Endothelial cell of umbilical vein (primary cell): ENCODE measurements around the gene PTPRD. TPM values are rescaled to one million over a fixed set of nuclear protein-coding genes. Genes with fewer than 3 reads are reported as not detected.

ENCODE experiments used
- BruUV-seq: library from RNA; stranded (reverse); fragments of 400-500 nt; replicated peaks from 2 replicates; lab custom pipeline; 2021; lab: Mats Ljungman, UMichigan
- CTCF ChIA-PET: fragments of 300-600, 350-600 bp; sonication (Branson Sonifier 250); formaldehyde crosslinking; loops from one replicate; lab custom pipeline; 2021; ENCODE audit warnings: antibody characterized with exemption, inconsistent platforms; lab: Charles Lee
- POLR2A ChIA-PET: fragments of 300-600, 350-600 bp; sonication (Branson Sonifier 250); formaldehyde crosslinking; loops from one replicate; lab custom pipeline; 2021; ENCODE audit warnings: antibody characterized with exemption, inconsistent platforms; lab: Charles Lee
- DNase-seq: peaks from one replicate; pipeline ENCODE4 v3.0.0-alpha.2; 2011; ENCODE audit warnings: low read depth, low spot score
- FAIRE-seq: peaks from 2 replicates; lab custom pipeline; 2011; peaks lifted over from hg19 to GRCh38; lab: Jason Lieb, UNC
- H2AFZ ChIP-seq: 2 replicates; pipeline ENCODE4 v1.6.0; 2012; ENCODE audit warnings: low read depth, low read length, control low read depth, inconsistent platforms
- H3K27ac ChIP-seq: 2 replicates; pipeline ENCODE4 v1.5.1; 2011; ENCODE audit warnings: low read depth, mild to moderate bottlenecking, control low read depth, low read length, moderate library complexity; ENCODE audit not compliant: insufficient read depth
- H3K27me3 ChIP-seq, 2 experiments: 2 replicates each; pipeline versions ENCODE4 v1.6.0 to v1.6.1; 2011; ENCODE audit warnings: low read length in 2 of 2, mixed read lengths in 1 of 2; ENCODE audit not compliant: control insufficient read depth in 2 of 2, insufficient read depth in 2 of 2
- H3K36me3 ChIP-seq, 2 experiments: 2 replicates in 1 of 2; 3 replicates in 1 of 2; pipeline ENCODE4 v1.5.1; 2011; ENCODE audit warnings: low read length in 2 of 2, mild to moderate bottlenecking in 1 of 2, moderate library complexity in 1 of 2; ENCODE audit not compliant: control insufficient read depth in 2 of 2, insufficient read depth in 2 of 2; ENCODE audit errors: extremely low read depth in 1 of 2
- H3K4me1 ChIP-seq: 3 replicates; pipeline ENCODE4 v1.5.1; 2011; ENCODE audit warnings: mild to moderate bottlenecking, low read length; ENCODE audit not compliant: control insufficient read depth, insufficient read depth; ENCODE audit errors: extremely low read depth
- H3K4me2 ChIP-seq: 2 replicates; pipeline ENCODE4 v1.6.1; 2011; ENCODE audit warnings: low read length, control low read depth, mixed read lengths; ENCODE audit not compliant: insufficient read depth
- H3K4me3 ChIP-seq, 3 experiments: fragments of 200-600 bp in 1 of 3; sonication (generic), shearing (Covaris generic) in 1 of 3; replicated peaks in 1 of 3; 2 replicates each; pipeline ENCODE4 v1.5.1; 2011 to 2016; ENCODE audit warnings: control low read depth in 3 of 3, low read length in 3 of 3, mild to moderate bottlenecking in 2 of 3, inconsistent platforms in 1 of 3, low read depth in 1 of 3, moderate library complexity in 1 of 3; ENCODE audit not compliant: insufficient read depth in 1 of 3
- H3K79me2 ChIP-seq: 2 replicates; pipeline ENCODE4 v1.6.0; 2012; ENCODE audit warnings: low read length, inconsistent platforms; ENCODE audit not compliant: control insufficient read depth, insufficient read depth
- H3K9ac ChIP-seq: replicated peaks from 2 replicates; pipeline ENCODE3; 2011; ENCODE audit warnings: low read length, control low read depth; ENCODE audit not compliant: insufficient read depth; ENCODE audit errors: extremely low read depth
- H3K9me1 ChIP-seq: replicated peaks from 3 replicates; pipeline ENCODE4 v1.6.0; 2011; ENCODE audit warnings: mild to moderate bottlenecking, low read length; ENCODE audit not compliant: control insufficient read depth, insufficient read depth; ENCODE audit errors: extremely low read depth
- H3K9me3 ChIP-seq: replicated peaks from 2 replicates; pipeline ENCODE4 v1.5.1; 2012; ENCODE audit warnings: low read length, inconsistent platforms; ENCODE audit not compliant: control insufficient read depth, insufficient read depth
- H4K20me1 ChIP-seq: replicated peaks from 2 replicates; pipeline ENCODE3; 2011; ENCODE audit warnings: mild to moderate bottlenecking, low read length; ENCODE audit not compliant: control insufficient read depth, insufficient read depth; ENCODE audit errors: extremely low read depth
- CTCF ChIP-seq, 2 donors: IDR thresholded peaks; 1 replicate in 1 of 2; 2 replicates in 1 of 2; pipeline ENCODE4 v1.5.1; 2011; ENCODE audit warnings: low read length in 2 of 2, mild to moderate bottlenecking in 2 of 2, moderate library complexity in 2 of 2, control low read depth in 1 of 2, inconsistent platforms in 1 of 2, low read depth in 1 of 2; ENCODE audit not compliant: insufficient read depth in 1 of 2; ENCODE audit errors: extremely low read depth in 1 of 2
- EZH2 ChIP-seq: IDR thresholded peaks from 2 replicates; pipeline ENCODE4 v1.6.1; 2012; ENCODE audit warnings: borderline replicate concordance, low read depth, mild to moderate bottlenecking, moderate library complexity, low read length, inconsistent platforms; ENCODE audit not compliant: severe bottlenecking
- FOS ChIP-seq: IDR thresholded peaks from 2 replicates; pipeline ENCODE4 v1.6.1; 2011; ENCODE audit warnings: mild to moderate bottlenecking, low read length, moderate library complexity, borderline replicate concordance; ENCODE audit not compliant: insufficient read depth
- GATA2 ChIP-seq: IDR thresholded peaks from 2 replicates; pipeline ENCODE4 v1.7.0; 2011; ENCODE audit warnings: low read depth, mild to moderate bottlenecking, moderate library complexity, mixed read lengths, low read length; ENCODE audit not compliant: insufficient read length, insufficient read depth
- JUN ChIP-seq: IDR thresholded peaks from 2 replicates; pipeline ENCODE4 v1.6.1; 2011; ENCODE audit warnings: borderline replicate concordance, low read depth; ENCODE audit not compliant: insufficient read length, insufficient read depth
- MYC ChIP-seq: IDR thresholded peaks from one replicate; pipeline ENCODE4 v1.6.1; 2011; ENCODE audit warnings: mild to moderate bottlenecking, low read depth, low read length
- POLR2A ChIP-seq: IDR thresholded peaks from 2 replicates; pipeline ENCODE4 v1.6.1; 2012; ENCODE audit warnings: low read depth, mild to moderate bottlenecking, control low read depth, low read length
- POLR2AphosphoS5 ChIP-seq: IDR thresholded peaks from 2 replicates; pipeline ENCODE4 v1.6.1; 2012; ENCODE audit warnings: low read depth, mild to moderate bottlenecking, control low read depth, low read length, moderate library complexity; ENCODE audit not compliant: insufficient read depth
- dilution Hi-C: fragments of 300-500 bp; cut with MboI; formaldehyde crosslinking; loops from one replicate; pipeline ENCODE4 v1.15.0; 2019; ENCODE audit warnings: low sequenced_read_pairs; ENCODE audit not compliant: extremely low pct_ligation_motif_present
- intact Hi-C: fragments of 100-400 bp; cut with micrococcal nuclease; formaldehyde crosslinking; loops from one replicate; pipeline ENCODE4 v1.10.0; 2022
- polyA plus RNA-seq, 4 experiments: library from polyadenylated mRNA; depleted of rRNA in 3 of 4; stranded (reverse) in 3 of 4; unstranded in 1 of 4; fragments of >200 nt; gene quantifications; 2 replicates each; pipeline versions ENCODE4 v1.2.1 to v1.2.3, GENCODE V29; 2011 to 2012; ENCODE audit warnings: missing spikeins in 1 of 4
- total RNA-seq: library from RNA; stranded (reverse); gene quantifications from 2 replicates; pipeline ENCODE4 v1.2.3, GENCODE V29; 2021
- TF ChIP-seq, protein P1 (sequence below): IDR thresholded peaks from 2 replicates; pipeline ENCODE4 v1.6.1; 2011; ENCODE audit not compliant: insufficient read depth, insufficient read length

The PTPRD gene
- total and polyA plus RNA-seq, 2 donors (not counting 3 experiments of a cell fraction or from before 2014, with no cell fraction given): 5.5 to 5.7 TPM

GRCh38 chr9:9901624-9902023 lies 711.2 kb downstream of the PTPRD start:
- Histone ChIP-seq H3K4me3 (no peak overlapping the region), H3K9ac (no peak overlapping the region), H3K4me1 (no peaks in the 10 kb centered on the region), H3K27ac (no peak overlapping the region), H2AFZ (no peak overlapping the region), H3K9me3 (no peaks in the 10 kb centered on the region), H3K36me3 (no peaks in the 10 kb centered on the region), H3K4me2 (no peak overlapping the region), H4K20me1 (no peaks in the 10 kb centered on the region), H3K27me3 (no peaks in the 10 kb centered on the region), H3K79me2 (no peaks in the 10 kb centered on the region), H3K9me1 (no peaks in the 10 kb centered on the region)
- ChIA-PET POLR2A (no interaction called here), CTCF (interaction anchor here (1.6 to 3.2 kb wide), 4 partner anchors 9 to 42 kb away, joined by 3 to 18 read pairs (median 6); no protein-coding TSS in a partner anchor)
- no peak for FAIRE-seq
- TF ChIP-seq FOS (no peak), JUN (no peak), MYC (no peak), POLR2AphosphoS5 (no peak), CTCF (IDR thresholded peaks at IDR 0.05; ENCODE audit: extremely low read depth in 1 of 2, insufficient read depth in 1 of 2, low read depth in 1 of 2, low read length in 2 of 2) (no peak), POLR2A (no peak), GATA2 (no peak), EZH2 (no peak)
- TF ChIP-seq, protein P1, sequence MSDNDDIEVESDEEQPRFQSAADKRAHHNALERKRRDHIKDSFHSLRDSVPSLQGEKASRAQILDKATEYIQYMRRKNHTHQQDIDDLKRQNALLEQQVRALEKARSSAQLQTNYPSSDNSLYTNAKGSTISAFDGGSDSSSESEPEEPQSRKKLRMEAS: no peak
- intact Hi-C loops: no loop called here
- DNase-seq: no peak
- dilution Hi-C loops: no loop called here
- no TSS peak for BruUV-seq
